ENCODE measurements around the gene HIVEP3. TPM values are rescaled to one million over a fixed set of nuclear protein-coding genes. Genes with fewer than 3 reads are reported as not detected.

The HIVEP3 gene
- total RNA-seq, 2 experiments from 2014 or later = 18.6 to 20.4 TPM

DNA sequence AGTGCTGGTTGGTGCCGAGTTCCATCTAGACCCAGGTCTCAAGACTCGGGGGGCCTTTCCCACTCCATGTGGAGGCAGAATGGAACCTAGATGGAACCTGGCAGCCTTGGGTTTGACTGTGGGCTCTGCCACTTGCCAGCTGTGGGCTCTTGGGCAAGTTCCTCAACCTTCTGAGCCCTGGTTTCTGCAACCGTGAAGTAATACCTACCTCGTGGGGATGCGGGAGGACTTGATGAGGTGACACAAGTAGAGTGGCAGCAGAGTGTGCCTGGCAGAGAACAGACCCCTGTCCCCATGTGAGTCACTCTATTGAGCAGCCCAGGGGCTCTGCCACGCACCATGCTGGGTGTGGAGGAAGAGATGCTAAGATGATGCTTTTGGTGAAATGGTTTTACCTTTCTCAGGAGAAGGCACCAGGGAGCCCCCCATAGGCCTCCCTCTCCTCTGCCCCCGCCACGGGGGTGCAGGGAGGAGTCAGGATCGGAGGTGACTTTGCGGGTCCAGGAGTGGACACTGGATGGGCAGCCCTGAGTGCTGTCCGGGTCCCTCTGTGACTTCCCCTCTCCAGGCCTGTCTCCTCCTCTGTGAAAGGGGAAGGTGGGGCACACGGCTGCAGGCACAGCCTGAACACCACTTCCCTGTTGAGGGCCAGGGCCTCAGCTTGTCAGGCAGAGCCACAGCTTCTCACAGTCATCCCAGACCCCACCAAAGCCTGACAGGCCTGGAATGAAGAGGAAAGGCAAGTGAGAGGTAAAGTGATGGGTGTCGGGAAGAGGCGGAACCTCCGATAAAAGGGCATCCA is 397.6 kb downstream of the HIVEP3 start:
- ChIA-PET CTCF (no interaction called here), POLR2A (no interaction called here)
- no peaks in the 10 kb centered on the region for H3K27me3 Mint-ChIP-seq
- peaks cover 4% of the 10 kb centered on the region for H3K4me1 Mint-ChIP-seq (ENCODE audit: low read depth)
- ATAC-seq (no peak), DNase-seq (no peak)
- TF ChIP-seq CTCF (IDR thresholded peaks at IDR 0.05) = no peak
- intact Hi-C loops (cut with micrococcal nuclease) = no loop called here
- H3K4me3 Mint-ChIP-seq = no peak overlapping the region
- no peaks in the 10 kb centered on the region for H3K9me3 Mint-ChIP-seq
- H3K36me3 Mint-ChIP-seq (ENCODE audit: low read depth) = peaks cover 26% of the 10 kb centered on the region
- no peak overlapping the region for H3K27ac Mint-ChIP-seq

GRCh38 chr1:41519667-41520066 is 399.1 kb downstream of the HIVEP3 start:
- no peak overlapping the region for H3K27ac Mint-ChIP-seq
- TF ChIP-seq CTCF (IDR thresholded peaks at IDR 0.05) = no peak
- ATAC-seq = no peak
- ChIA-PET CTCF (interaction anchor here (1.0 kb wide), 1 partner anchor 12 kb away, joined by 3 read pairs; no protein-coding TSS in a partner anchor), POLR2A (interaction anchor here (1.0 to 1.2 kb wide), 2 partner anchors 9 to 331 kb away, joined by 3 read pairs; no protein-coding TSS in a partner anchor)
- H3K4me1 Mint-ChIP-seq (ENCODE audit: low read depth) = peaks cover 4% of the 10 kb centered on the region
- H3K4me3 Mint-ChIP-seq = no peak overlapping the region
- H3K36me3 Mint-ChIP-seq (ENCODE audit: low read depth) = peaks cover 22% of the 10 kb centered on the region
- intact Hi-C loops (cut with micrococcal nuclease) = no loop called here
- no peaks in the 10 kb centered on the region for H3K9me3 Mint-ChIP-seq
- DNase-seq = no peak
- no peaks in the 10 kb centered on the region for H3K27me3 Mint-ChIP-seq

GRCh38 chr1:41518471-41518870 is 400.3 kb downstream of the HIVEP3 start:
- Mint-ChIP-seq H3K27me3 (no peaks in the 10 kb centered on the region), H3K36me3 (ENCODE audit: low read depth) (peaks cover 25% of the 10 kb centered on the region), H3K4me1 (ENCODE audit: low read depth) (peaks cover 4% of the 10 kb centered on the region), H3K9me3 (no peaks in the 10 kb centered on the region), H3K4me3 (no peak overlapping the region), H3K27ac (no peak overlapping the region)
- intact Hi-C loops (cut with micrococcal nuclease) = no loop called here
- ATAC-seq (no peak), DNase-seq (no peak)
- ChIA-PET POLR2A (no interaction called here), CTCF (no interaction called here)
- no peak for TF ChIP-seq CTCF (IDR thresholded peaks at IDR 0.05)

- ChIA-PET CTCF (interaction anchor here (1.1 to 1.6 kb wide), 5 partner anchors 9 to 295 kb away, joined by 4 to 6 read pairs (median 5); no protein-coding TSS in a partner anchor), POLR2A (interaction anchor here (1.6 kb wide), 1 partner anchor 9 kb away, joined by 5 read pairs; no protein-coding TSS in a partner anchor)
- H3K4me3 Mint-ChIP-seq = no peak overlapping the region
- H3K27ac Mint-ChIP-seq = no peak overlapping the region
- no peaks in the 10 kb centered on the region for H3K9me3 Mint-ChIP-seq
- peaks cover 4% of the 10 kb centered on the region for H3K4me1 Mint-ChIP-seq (ENCODE audit: low read depth)
- DNase-seq (no peak), ATAC-seq (no peak)
- H3K27me3 Mint-ChIP-seq = no peaks in the 10 kb centered on the region
- H3K36me3 Mint-ChIP-seq (ENCODE audit: low read depth) = peaks cover 28% of the 10 kb centered on the region
- no peak for TF ChIP-seq CTCF (IDR thresholded peaks at IDR 0.05)
- intact Hi-C loops (cut with micrococcal nuclease) = no loop called here
Measured at GRCh38 chr1:41517062-41517438, 401.7 kb downstream of the HIVEP3 start.
